Activated CD4-positive, alpha-beta T cell treated with anti-CD3 and anti-CD28 coated beads, Interleukin-2, amount 50 U/mL, for 48 hours (primary cell): Measurements from ENCODE around the gene PPP1R3G.

Experiments used
- DNase-seq, 2 experiments: peaks; one replicate each; pipeline ENCODE4 v3.0.0-alpha.2; 2020

Gene PPP1R3G

GRCh38 chr6:5073992-5074391, 11.1 kb upstream of the PPP1R3G start:
- DNase-seq, result no peak

GRCh38 chr6:5076931-5077330, 8.2 kb upstream of the PPP1R3G start:
- no peak for DNase-seq

DNA sequence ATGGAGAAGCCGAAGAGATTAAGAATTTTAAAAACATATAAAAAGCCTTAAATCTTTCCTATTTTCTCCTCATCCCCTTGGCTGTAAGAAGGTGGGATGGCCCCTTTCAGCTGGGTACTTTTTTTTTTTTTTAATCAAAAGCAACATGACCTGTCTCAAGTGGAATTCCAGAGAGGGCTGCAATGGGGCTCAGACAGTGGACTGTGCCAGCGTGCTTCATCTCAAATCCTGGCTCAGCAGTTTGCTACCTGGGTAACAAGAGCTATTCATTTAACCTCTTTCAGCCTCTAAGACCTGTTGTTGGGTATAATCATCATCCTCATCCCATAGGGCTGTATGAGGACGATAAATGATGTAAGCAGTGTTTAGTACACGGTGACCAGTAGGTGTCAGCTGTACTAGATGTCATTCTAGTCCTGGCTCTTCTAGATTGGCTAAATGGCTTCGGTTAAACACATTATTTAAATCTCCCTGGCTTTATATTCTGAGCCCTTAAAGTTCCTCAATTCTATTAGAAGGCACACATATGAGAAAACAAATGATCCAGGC, 6.9 kb upstream of the PPP1R3G start:
- no peak for DNase-seq

DNA sequence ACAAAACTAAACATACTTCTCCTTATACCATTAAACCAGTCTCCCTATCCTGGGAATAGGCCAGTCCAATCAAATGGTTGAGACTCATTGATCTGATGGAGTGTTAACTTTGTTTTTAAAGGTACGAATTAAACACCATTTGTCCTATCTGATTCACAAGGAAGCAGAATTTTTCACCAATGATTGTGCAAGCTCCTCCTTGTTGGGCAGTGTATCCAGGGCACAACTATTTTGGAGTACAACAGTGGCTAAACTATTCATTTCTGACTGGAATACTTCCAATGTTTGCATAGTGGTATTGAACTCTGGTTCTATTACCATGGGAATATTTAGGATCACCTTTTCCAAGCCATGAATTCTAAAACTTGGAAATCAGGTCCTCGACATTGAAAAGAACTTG, 5.4 kb upstream of the PPP1R3G start:
- no peak for DNase-seq

GRCh38 chr6:5080574-5080973, 4.6 kb upstream of the PPP1R3G start:
- DNase-seq, result no peak

GRCh38 chr6:5081182-5081581, 4.0 kb upstream of the PPP1R3G start:
- DNase-seq, result no peak

DNA sequence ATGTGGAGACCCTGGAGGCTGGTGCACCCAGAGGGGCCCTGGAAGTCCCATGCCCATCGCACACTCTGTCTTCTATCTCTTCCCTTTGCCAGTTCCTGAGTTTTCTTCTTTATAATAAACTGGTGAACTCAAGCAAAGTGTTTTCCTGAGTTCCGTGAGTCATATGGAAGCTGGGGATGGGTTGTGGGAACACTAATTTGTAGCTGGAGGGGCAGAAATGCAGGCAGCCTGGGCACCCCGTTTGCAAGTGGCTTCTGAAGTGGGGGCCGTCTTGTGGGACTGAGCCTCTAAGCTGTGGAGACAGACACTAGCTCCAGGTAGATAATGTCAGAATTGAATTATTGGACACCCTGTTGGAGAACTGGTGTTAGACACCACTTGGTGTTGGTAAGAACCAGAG, 3.2 kb upstream of the PPP1R3G start:
- no peak for DNase-seq

GRCh38 chr6:5082487-5083306, 2.4 kb upstream of the PPP1R3G start:
- no peak for DNase-seq

GRCh38 chr6:5083307-5083583, 1.9 kb upstream of the PPP1R3G start:
- DNase-seq, result no peak

- DNase-seq, result no peak
Measured at GRCh38 chr6:5083813-5084359, 1.3 kb upstream of the PPP1R3G start.

DNA sequence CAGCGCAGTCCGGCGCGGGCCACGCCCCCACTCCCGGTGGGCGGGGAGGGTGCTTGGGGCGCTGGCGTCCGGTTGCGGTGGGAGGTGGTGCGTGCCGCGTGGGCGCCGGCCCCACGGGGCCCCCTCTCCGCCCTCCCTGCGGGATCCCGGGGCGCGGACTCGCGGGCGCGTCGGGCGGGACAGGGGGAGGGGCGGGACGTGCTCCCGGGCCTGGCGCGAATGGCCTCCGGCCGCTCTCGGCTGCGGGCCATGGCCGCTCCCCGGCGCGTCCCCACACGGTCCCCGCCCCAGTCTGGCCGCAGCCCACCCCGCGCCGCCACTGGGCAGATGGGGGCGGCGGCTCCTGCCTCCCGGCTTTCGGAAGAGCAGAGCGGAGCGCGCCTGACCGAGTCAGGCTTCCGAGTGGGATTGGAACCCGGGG, 771 bp upstream of the PPP1R3G start:
- DNase-seq, result no peak

DNA sequence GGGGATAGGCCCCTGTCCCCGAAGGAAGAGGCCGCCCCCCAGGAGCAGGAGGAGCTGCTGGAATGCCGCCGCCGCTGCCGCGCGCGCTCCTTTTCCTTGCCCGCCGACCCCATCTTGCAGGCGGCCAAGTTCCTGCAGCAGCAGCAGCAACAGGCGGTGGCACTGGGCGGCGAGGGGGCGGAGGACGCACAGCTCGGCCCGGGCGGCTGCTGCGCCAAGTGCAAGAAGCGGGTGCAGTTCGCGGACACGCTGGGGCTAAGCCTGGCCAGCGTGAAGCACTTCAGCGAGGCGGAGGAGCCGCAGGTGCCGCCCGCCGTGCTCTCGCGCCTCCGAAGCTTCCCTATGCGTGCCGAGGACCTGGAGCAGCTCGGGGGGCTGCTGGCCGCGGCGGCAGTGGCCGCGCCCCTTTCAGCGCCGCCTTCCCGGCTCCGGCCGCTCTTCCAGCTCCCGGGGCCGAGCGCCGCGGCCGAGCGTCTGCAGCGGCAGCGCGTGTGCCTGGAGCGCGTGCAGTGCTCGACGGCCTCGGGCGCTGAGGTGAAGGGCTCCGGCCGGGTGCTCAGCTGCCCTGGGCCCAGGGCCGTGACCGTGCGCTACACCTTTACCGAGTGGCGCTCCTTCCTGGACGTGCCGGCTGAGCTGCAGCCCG, 630 bp downstream of the PPP1R3G start:
- peak; percentile 13 to 19 for DNase-seq

DNA sequence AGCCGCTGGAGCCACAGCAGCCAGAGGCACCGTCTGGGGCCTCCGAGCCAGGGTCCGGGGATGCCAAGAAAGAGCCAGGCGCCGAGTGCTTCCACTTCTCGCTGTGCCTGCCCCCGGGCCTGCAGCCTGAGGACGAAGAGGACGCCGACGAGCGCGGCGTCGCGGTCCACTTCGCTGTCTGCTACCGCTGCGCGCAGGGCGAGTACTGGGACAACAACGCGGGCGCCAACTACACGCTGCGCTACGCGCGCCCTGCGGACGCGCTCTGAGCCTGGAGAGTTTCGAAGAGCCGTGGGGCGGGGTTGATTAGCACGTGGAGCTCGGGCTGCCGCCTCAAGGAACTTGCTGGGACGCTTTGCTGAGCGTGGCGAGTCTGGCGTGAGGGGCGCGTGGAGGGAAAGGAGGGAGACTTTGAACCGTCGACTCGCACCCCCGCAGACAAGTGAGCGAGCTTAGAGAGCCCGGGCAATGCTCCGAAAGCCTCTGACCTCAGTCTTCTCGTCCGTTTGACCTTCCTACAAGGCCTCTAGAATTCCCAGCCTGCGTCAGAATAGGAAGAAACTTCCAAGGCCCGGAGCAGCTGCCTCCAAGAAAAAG, 1.3 kb downstream of the PPP1R3G start:
- DNase-seq, result peak in 1 of 2 experiments; percentile 4

DNA sequence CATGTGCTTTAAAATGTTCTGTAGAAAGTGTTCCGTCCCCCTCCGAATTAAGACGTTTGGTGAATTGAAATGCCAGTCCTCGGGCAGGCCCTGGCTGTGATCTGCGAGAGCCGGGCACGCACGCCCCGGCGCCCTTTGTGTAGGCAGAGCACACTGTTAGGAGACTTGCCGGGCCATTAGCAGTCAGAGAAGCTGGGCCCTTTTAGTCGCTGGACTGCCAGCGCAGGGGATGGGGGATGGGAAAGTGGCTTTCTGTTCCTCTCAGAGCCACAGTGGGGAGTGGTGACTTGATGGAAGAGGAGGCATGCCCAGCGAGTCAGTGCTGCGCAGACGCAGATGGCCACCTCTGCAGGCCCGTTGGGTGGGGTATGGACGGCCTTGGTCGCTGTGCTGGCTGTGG, 2.2 kb downstream of the PPP1R3G start:
- no peak for DNase-seq

DNA sequence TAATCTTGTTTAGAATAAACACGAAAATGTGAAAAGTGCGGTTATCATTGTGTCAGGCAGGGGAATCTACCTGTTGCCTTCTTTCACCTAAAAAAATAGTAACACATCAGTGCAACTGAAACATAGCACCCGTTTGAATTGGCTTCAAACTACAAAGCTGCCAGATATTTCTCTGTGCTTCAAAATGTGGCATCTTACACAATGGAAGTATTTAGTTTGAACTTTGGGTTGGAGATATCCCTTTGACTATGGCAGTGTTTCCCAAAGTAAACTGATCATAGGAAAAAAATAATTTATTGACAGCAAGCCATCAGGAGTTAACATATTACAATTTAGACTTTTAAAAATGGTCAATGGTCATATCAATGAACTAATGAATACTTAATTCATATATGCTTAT, 3.6 kb downstream of the PPP1R3G start:
- DNase-seq, result no peak

DNA sequence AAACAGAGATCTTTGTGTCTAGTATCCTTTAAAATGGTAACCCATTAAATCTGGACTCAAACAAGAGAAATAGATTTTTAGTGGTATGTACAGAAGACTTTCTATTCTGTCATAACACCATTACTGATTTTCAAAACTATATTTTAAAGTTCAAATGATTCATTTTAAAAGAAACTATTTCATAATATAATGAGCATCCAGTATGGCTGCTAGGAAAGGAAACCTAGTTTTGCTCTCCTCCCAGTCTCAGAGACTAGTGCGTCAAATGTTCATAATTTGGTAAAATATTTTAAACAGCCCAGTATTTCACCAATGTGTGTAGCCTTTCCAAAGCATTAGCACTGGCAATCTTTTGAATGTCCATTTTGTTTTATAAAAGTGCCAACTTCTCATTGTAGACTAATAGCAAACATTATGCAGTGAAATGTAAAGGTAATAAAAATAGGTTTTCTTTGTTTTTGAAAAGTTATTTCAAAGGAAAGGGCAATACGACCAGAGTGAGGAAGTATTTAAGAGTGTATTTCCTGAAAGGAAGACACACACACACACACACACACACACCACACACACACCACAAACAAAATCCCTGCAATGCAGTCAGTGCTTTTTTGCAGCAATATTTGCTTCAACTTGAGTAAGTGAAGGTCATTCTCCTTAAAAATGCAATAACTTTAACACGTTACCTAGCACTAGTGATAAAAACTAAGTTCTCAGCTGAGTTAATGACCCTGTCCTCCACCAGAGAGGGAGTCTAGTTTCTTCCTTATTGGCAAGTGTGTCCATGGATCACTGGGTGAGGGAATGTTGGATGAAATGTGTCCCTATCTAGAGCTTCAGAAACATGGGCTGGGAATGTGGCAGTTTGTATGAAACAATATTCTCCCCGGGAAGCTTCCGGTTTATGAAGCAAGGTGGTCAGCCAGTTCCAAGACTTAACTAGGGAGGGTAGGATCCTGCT, 4.6 kb downstream of the PPP1R3G start:
- DNase-seq, result no peak

DNA sequence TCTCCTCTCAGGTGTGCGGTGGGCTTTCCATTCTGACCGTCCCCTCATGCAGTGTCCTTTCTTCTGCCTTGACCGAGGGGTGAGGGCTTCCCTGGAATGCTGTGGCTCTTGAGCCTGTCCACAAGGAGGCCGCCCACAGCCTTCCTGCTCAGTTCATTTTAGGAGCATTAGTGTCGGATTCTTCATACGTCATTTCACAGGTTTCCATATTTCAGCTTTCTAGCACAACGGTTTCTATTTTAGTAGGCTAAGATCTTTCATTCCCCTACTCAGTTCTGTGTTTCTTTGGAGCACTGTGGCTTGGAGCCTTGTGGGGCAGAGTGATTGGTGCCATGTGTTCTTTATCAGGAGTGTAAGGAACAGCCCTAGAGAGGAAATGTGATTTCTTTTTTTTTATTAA, 5.5 kb downstream of the PPP1R3G start:
- no peak for DNase-seq

- DNase-seq, result no peak
Measured at GRCh38 chr6:5091210-5092069, 6.3 kb downstream of the PPP1R3G start.

- no peak for DNase-seq
Measured at GRCh38 chr6:5093231-5094015, 8.3 kb downstream of the PPP1R3G start.

DNA sequence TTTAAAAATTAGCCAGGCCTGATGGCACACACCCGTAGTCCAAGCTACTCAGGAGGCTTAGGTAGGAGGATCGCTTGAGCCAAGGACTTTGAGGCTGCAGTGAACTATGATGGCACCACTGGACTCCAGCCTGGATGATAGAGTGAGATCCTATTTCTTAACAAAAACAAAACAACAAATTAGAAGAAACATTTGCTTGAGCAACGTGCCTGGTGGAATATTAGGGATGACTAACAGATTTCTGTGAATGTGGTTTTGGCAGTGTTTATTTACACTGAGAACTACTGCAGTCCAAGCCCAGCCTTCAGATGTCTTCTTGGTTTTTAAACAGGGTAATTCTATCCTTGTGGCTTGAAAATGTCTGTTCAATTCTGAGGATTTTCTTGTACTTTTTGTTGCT, 9.2 kb downstream of the PPP1R3G start:
- no peak for DNase-seq

GRCh38 chr6:5095236-5095635, 10.1 kb downstream of the PPP1R3G start:
- DNase-seq, result no peak
